Trophoblast cell (in vitro differentiated cells and primary cell): Measurements from ENCODE around the gene HCRTR1.

Experiments used
- DNase-seq, 2 donors: peaks; one replicate each; pipeline ENCODE4 v3.0.0-alpha.2; 2016
- H2AFZ ChIP-seq: 2 replicates; pipeline ENCODE4 v1.6.1; 2013; ENCODE audit warnings: low read length, moderate library complexity, mild to moderate bottlenecking; ENCODE audit not compliant: insufficient read depth, poor library complexity
- H2AK5ac ChIP-seq: 2 replicates; pipeline ENCODE4 v1.6.1; 2013; ENCODE audit warnings: mild to moderate bottlenecking, low read length
- H2BK120ac ChIP-seq: 2 replicates; pipeline ENCODE4 v1.6.1; 2013; ENCODE audit warnings: low read length, mild to moderate bottlenecking, moderate library complexity; ENCODE audit not compliant: insufficient read depth, poor library complexity
- H2BK12ac ChIP-seq: 2 replicates; pipeline ENCODE4 v1.6.1; 2013; ENCODE audit warnings: mild to moderate bottlenecking, low read length, moderate library complexity
- H2BK5ac ChIP-seq: 2 replicates; pipeline ENCODE4 v1.6.1; 2013; ENCODE audit warnings: low read length, low read depth, moderate library complexity, mild to moderate bottlenecking; ENCODE audit not compliant: poor library complexity
- H3K14ac ChIP-seq: 2 replicates; pipeline ENCODE4 v1.6.1; 2013; ENCODE audit warnings: mild to moderate bottlenecking, low read length
- H3K18ac ChIP-seq: 2 replicates; pipeline ENCODE4 v1.6.1; 2013; ENCODE audit warnings: mild to moderate bottlenecking, low read length
- H3K23ac ChIP-seq: 2 replicates; pipeline ENCODE4 v1.6.1; 2013; ENCODE audit warnings: low read length
- H3K27ac ChIP-seq: 2 replicates; pipeline ENCODE4 v1.5.1; 2013; ENCODE audit warnings: low read depth, mild to moderate bottlenecking, inconsistent platforms, low read length, moderate library complexity
- H3K27me3 ChIP-seq: 2 replicates; pipeline ENCODE4 v1.6.1; 2013; ENCODE audit warnings: inconsistent platforms, mild to moderate bottlenecking, low read length, moderate library complexity; ENCODE audit not compliant: insufficient read depth
- H3K36me3 ChIP-seq, 2 experiments: 1 replicate in 1 of 2; 2 replicates in 1 of 2; pipeline ENCODE4 v1.6.1; 2013; ENCODE audit warnings: low read length in 2 of 2, mild to moderate bottlenecking in 2 of 2, moderate library complexity in 1 of 2; ENCODE audit not compliant: insufficient read depth in 2 of 2, control insufficient read depth in 1 of 2
- H3K4ac ChIP-seq: 2 replicates; pipeline ENCODE4 v1.6.1; 2013; ENCODE audit warnings: low read depth, mild to moderate bottlenecking, low read length, moderate library complexity
- H3K4me1 ChIP-seq, 2 experiments: 1 replicate in 1 of 2; 2 replicates in 1 of 2; pipeline ENCODE4 v1.6.1; 2013; ENCODE audit warnings: low read length in 2 of 2, mild to moderate bottlenecking in 2 of 2, moderate library complexity in 1 of 2; ENCODE audit not compliant: insufficient read depth in 2 of 2, control insufficient read depth in 1 of 2
- H3K4me2 ChIP-seq: 2 replicates; pipeline ENCODE4 v1.6.1; 2013; ENCODE audit warnings: inconsistent platforms, mild to moderate bottlenecking, low read length, moderate library complexity
- H3K4me3 ChIP-seq: 2 replicates; pipeline ENCODE4 v1.5.1; 2013; ENCODE audit warnings: mild to moderate bottlenecking, low read depth, low read length, inconsistent platforms
- H3K79me1 ChIP-seq: one replicate; pipeline ENCODE4 v1.6.1; 2013; ENCODE audit warnings: low read length
- H3K79me2 ChIP-seq: 2 replicates; pipeline ENCODE4 v1.6.1; 2013; ENCODE audit warnings: low read length, mild to moderate bottlenecking; ENCODE audit not compliant: control insufficient read depth, insufficient read depth, poor library complexity
- H3K9ac ChIP-seq: 2 replicates; pipeline ENCODE4 v1.6.1; 2013; ENCODE audit warnings: mild to moderate bottlenecking, low read length
- H3K9me3 ChIP-seq: 2 replicates; pipeline ENCODE4 v1.6.1; 2013; ENCODE audit warnings: low read depth, mild to moderate bottlenecking, control low read depth, inconsistent platforms, low read length; ENCODE audit not compliant: insufficient read depth
- H4K12ac ChIP-seq: 2 replicates; pipeline ENCODE4 v1.6.1; 2013; ENCODE audit warnings: low read depth, mild to moderate bottlenecking, low read length, moderate library complexity
- H4K8ac ChIP-seq: 2 replicates; pipeline ENCODE4 v1.6.1; 2013; ENCODE audit warnings: low read depth, mild to moderate bottlenecking, low read length, moderate library complexity
- H4K91ac ChIP-seq: one replicate; pipeline ENCODE4 v1.6.1; 2013; ENCODE audit warnings: low read depth, mild to moderate bottlenecking, low read length, moderate library complexity
- whole genome bisulfite sequencing: extraction: QIAGEN DNeasy Blood & Tissue Kit; methylation state at CpG from one replicate; pipeline ENCODE4 v1.1.7; 2013; ENCODE audit warnings: missing lambda C conversion rate; ENCODE audit not compliant: insufficient read length, insufficient coverage; ENCODE audit errors: extremely low coverage; 5-methylcytosine and 5-hydroxymethylcytosine counted together

Gene HCRTR1

DNA sequence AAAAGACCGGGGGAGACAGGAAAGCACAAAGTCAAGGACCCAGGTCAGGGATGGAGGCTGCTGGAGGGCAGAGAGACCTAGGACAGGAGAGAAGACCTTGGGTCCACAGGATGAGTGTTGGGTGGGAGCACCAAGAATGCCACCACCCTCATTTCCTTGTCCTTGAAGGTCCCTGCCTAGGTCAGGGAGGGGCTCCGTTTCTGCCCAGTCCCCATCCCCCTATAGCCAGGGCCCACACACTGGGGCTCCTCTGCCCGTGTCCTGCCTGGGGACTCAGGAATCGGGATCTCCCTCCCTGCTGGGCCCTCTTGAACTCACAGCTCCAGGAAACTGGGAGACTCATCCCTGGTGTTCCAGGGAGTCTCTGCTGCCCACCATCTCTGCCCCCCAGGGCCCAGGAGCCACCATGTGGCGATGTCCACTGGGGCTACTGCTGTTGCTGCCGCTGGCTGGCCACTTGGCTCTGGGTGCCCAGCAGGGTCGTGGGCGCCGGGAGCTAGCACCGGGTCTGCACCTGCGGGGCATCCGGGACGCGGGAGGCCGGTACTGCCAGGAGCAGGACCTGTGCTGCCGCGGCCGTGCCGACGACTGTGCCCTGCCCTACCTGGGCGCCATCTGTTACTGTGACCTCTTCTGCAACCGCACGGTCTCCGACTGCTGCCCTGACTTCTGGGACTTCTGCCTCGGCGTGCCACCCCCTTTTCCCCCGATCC lies 40.6 kb upstream of the HCRTR1 start:
- H4K91ac ChIP-seq, result peak overlapping the region; percentile 87
- H3K4me3 ChIP-seq, result peak overlapping the region; percentile 69
- H3K23ac ChIP-seq, result no peak overlapping the region
- H3K36me3 ChIP-seq, result peaks cover 9 to 11% of the 10 kb centered on the region in 2 experiments
- H3K4me2 ChIP-seq, result peak overlapping the region; percentile 71
- peak overlapping the region; percentile 78 for H4K8ac ChIP-seq
- H3K9ac ChIP-seq, result peak overlapping the region; percentile 3
- H2BK12ac ChIP-seq, result peak overlapping the region; percentile 51
- H3K79me1 ChIP-seq, result peaks cover 59% of the 10 kb centered on the region
- H3K18ac ChIP-seq, result peak overlapping the region; percentile 90
- H3K4me1 ChIP-seq, result peaks cover 54 to 75% of the 10 kb centered on the region in 2 experiments
- peak overlapping the region; percentile 86 for H3K14ac ChIP-seq
- H3K27me3 ChIP-seq, result no peaks in the 10 kb centered on the region
- H2AK5ac ChIP-seq, result peak overlapping the region; percentile 75
- H2BK5ac ChIP-seq, result peak overlapping the region; percentile 70
- H3K4ac ChIP-seq, result peak overlapping the region; percentile 98
- no peaks in the 10 kb centered on the region for H3K9me3 ChIP-seq
- peaks cover 36% of the 10 kb centered on the region for H3K79me2 ChIP-seq
- no peak for DNase-seq
- H2BK120ac ChIP-seq, result peak overlapping the region; percentile 60
- H2AFZ ChIP-seq, result peak overlapping the region; percentile 27
- H3K27ac ChIP-seq, result peak overlapping the region; percentile 95
- H4K12ac ChIP-seq, result peak overlapping the region; percentile 64
- WGBS, result no CpG with 5 or more reads among the region's 27 CpGs

- Histone ChIP-seq H3K18ac (peak overlapping the region; percentile 90), H3K4me1 (peaks cover 58 to 76% of the 10 kb centered on the region in 2 experiments), H4K91ac (peak overlapping the region; percentile 87), H3K9ac (peak overlapping the region; percentile 35), H3K4me3 (peak overlapping the region; percentile 69), H2BK5ac (peak overlapping the region; percentile 70), H3K36me3 (peaks cover 16 to 17% of the 10 kb centered on the region in 2 experiments), H2BK120ac (no peak overlapping the region), H3K79me2 (peaks cover 36% of the 10 kb centered on the region), H4K8ac (no peak overlapping the region), H3K79me1 (peaks cover 61% of the 10 kb centered on the region), H2AFZ (no peak overlapping the region), H2AK5ac (peak overlapping the region; percentile 75), H2BK12ac (no peak overlapping the region), H3K9me3 (no peaks in the 10 kb centered on the region), H3K27ac (peak overlapping the region; percentile 95), H3K4me2 (peak overlapping the region; percentile 71), H3K14ac (peak overlapping the region; percentile 86), H3K27me3 (no peaks in the 10 kb centered on the region), H3K4ac (peak overlapping the region; percentile 98), H3K23ac (no peak overlapping the region), H4K12ac (no peak overlapping the region)
- no CpG with 5 or more reads among the region's 6 CpGs for WGBS
- DNase-seq, result peak; percentile 89 to 90
Observed at GRCh38 chr1:31577515-31578192, 39.8 kb upstream of the HCRTR1 start.

GRCh38 chr1:31579374-31579773 lies 38.1 kb upstream of the HCRTR1 start:
- WGBS, result no CpG with 5 or more reads among the region's 5 CpGs
- Histone ChIP-seq H3K9me3 (no peaks in the 10 kb centered on the region), H3K4me2 (peak overlapping the region; percentile 63), H2BK5ac (peak overlapping the region; percentile 15), H3K79me2 (peaks cover 33% of the 10 kb centered on the region), H2AFZ (no peak overlapping the region), H3K27ac (peak overlapping the region; percentile 63), H3K36me3 (peaks cover 32 to 34% of the 10 kb centered on the region in 2 experiments), H2BK120ac (no peak overlapping the region), H2BK12ac (no peak overlapping the region), H2AK5ac (no peak overlapping the region), H4K91ac (no peak overlapping the region), H3K9ac (peak overlapping the region; percentile 38), H4K12ac (no peak overlapping the region), H4K8ac (no peak overlapping the region), H3K4me3 (peak overlapping the region; percentile 26), H3K79me1 (peaks cover 54% of the 10 kb centered on the region), H3K23ac (no peak overlapping the region), H3K4me1 (peaks cover 53 to 69% of the 10 kb centered on the region in 2 experiments), H3K27me3 (no peaks in the 10 kb centered on the region), H3K4ac (peak overlapping the region; percentile 37), H3K14ac (peak overlapping the region; percentile 8), H3K18ac (peak overlapping the region; percentile 5)
- no peak for DNase-seq

DNA sequence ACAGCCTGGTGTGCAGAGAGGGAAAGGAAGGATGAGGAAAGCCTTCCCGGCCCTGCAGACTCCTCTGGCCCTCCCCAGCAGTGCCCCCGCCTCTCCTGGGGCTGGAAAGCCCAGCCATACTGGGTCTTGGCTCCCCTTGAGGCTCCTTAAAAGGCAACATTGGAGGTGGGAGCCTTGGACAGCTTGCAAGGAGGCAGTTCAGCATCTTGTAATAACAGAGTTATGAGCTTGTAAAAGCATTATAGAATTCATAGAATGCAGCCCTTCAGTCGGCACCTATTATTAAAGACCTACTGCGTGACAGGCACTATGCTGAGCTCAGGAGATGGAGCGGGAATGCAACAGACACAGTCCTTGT lies 37.0 kb upstream of the HCRTR1 start:
- DNase-seq, result peak in 1 of 2 donors; percentile 66
- H3K9me3 ChIP-seq, result peaks cover 2% of the 10 kb centered on the region
- H3K27ac ChIP-seq, result peak overlapping the region; percentile 63
- H2BK12ac ChIP-seq, result peak overlapping the region; percentile 2
- H2BK5ac ChIP-seq, result peak overlapping the region; percentile 29
- H4K8ac ChIP-seq, result peak overlapping the region; percentile 8
- peak overlapping the region; percentile 21 for H2AK5ac ChIP-seq
- H4K91ac ChIP-seq, result peak overlapping the region; percentile 23
- peak overlapping the region; percentile 73 for H3K4ac ChIP-seq
- peak overlapping the region; percentile 79 for H3K18ac ChIP-seq
- no peak overlapping the region for H3K23ac ChIP-seq
- peak overlapping the region; percentile 37 for H3K14ac ChIP-seq
- H3K4me2 ChIP-seq, result peak overlapping the region; percentile 63
- H3K4me1 ChIP-seq, result peaks cover 47 to 63% of the 10 kb centered on the region in 2 experiments
- no peak overlapping the region for H2AFZ ChIP-seq
- H3K4me3 ChIP-seq, result no peak overlapping the region
- no peak overlapping the region for H3K9ac ChIP-seq
- no CpG with 5 or more reads among the region's 5 CpGs for WGBS
- no peaks in the 10 kb centered on the region for H3K27me3 ChIP-seq
- H4K12ac ChIP-seq, result no peak overlapping the region
- H3K36me3 ChIP-seq, result peaks cover 44 to 45% of the 10 kb centered on the region in 2 experiments
- peaks cover 47% of the 10 kb centered on the region for H3K79me1 ChIP-seq
- H3K79me2 ChIP-seq, result peaks cover 31% of the 10 kb centered on the region
- no peak overlapping the region for H2BK120ac ChIP-seq
